GM19328 (cell line): ENCODE results near the gene GRPEL1.

Experiments used
- ATAC-seq: cut with Tn5 transposase; IDR thresholded peaks from one replicate; pipeline ENCODE4 v1.9.1; 2021; ENCODE audit warnings: mild to moderate bottlenecking, moderate library complexity; ENCODE audit not compliant: unreplicated experiment

The GRPEL1 gene

GRCh38 chr4:7067126-7067451 is 775 bp downstream of the GRPEL1 start:
- ATAC-seq = no peak

GRCh38 chr4:7066493-7066892 is 1.4 kb downstream of the GRPEL1 start:
- ATAC-seq = no peak

GRCh38 chr4:7066006-7066405 is 1.9 kb downstream of the GRPEL1 start:
- ATAC-seq = no peak

GRCh38 chr4:7063362-7063761 is 4.5 kb downstream of the GRPEL1 start:
- ATAC-seq = no peak

GRCh38 chr4:7062816-7063215 is 5.0 kb downstream of the GRPEL1 start:
- ATAC-seq = no peak

GRCh38 chr4:7061815-7062214 is 6.0 kb downstream of the GRPEL1 start:
- ATAC-seq = no peak

- no peak for ATAC-seq
Measured at GRCh38 chr4:7060346-7061150, 7.3 kb downstream of the GRPEL1 start.

- ATAC-seq = no peak
Measured at GRCh38 chr4:7059662-7060061, 8.2 kb downstream of the GRPEL1 start.

- ATAC-seq = no peak
Measured at GRCh38 chr4:7058792-7059191, 9.1 kb downstream of the GRPEL1 start.

GRCh38 chr4:7055990-7056325 is 11.9 kb downstream of the GRPEL1 start:
- no peak for ATAC-seq

GRCh38 chr4:7055111-7055989 is 12.5 kb downstream of the GRPEL1 start:
- ATAC-seq = no peak

GRCh38 chr4:7054106-7054880 is 13.6 kb downstream of the GRPEL1 start:
- no peak for ATAC-seq

- ATAC-seq = no peak
Measured at GRCh38 chr4:7052923-7053715, 14.7 kb downstream of the GRPEL1 start.

- no peak for ATAC-seq
Measured at GRCh38 chr4:7052313-7052712, 15.6 kb downstream of the GRPEL1 start.

GRCh38 chr4:7051905-7052304 is 16.0 kb downstream of the GRPEL1 start:
- ATAC-seq = no peak

GRCh38 chr4:7051144-7051495 is 16.7 kb downstream of the GRPEL1 start:
- no peak for ATAC-seq

- ATAC-seq = no peak
Measured at GRCh38 chr4:7050481-7051143, 17.3 kb downstream of the GRPEL1 start.

- no peak for ATAC-seq
Measured at GRCh38 chr4:7049739-7050138, 18.1 kb downstream of the GRPEL1 start.

GRCh38 chr4:7049295-7049694 is 18.6 kb downstream of the GRPEL1 start:
- no peak for ATAC-seq

- ATAC-seq = no peak
Measured at GRCh38 chr4:7048642-7049041, 19.2 kb downstream of the GRPEL1 start.
